Ishikawa (cell line): ENCODE measurements around the gene GCNA.

Experiments
- CEBPB ChIP-seq: IDR thresholded peaks from 2 replicates; pipeline ENCODE4 v1.6.1; 2012
- CREB1 ChIP-seq: IDR thresholded peaks from 2 replicates; pipeline ENCODE4 v1.6.1; 2012; ENCODE audit warnings: low read depth
- EGR1 ChIP-seq: IDR thresholded peaks from 2 replicates; pipeline ENCODE4 v1.6.1; 2012
- EP300 ChIP-seq: IDR thresholded peaks from 2 replicates; pipeline ENCODE4 v1.6.1; 2012; ENCODE audit warnings: borderline replicate concordance
- FOXM1 ChIP-seq: IDR thresholded peaks from 2 replicates; pipeline ENCODE4 v1.6.1; 2012; ENCODE audit warnings: low read depth, borderline replicate concordance
- NFIC ChIP-seq: IDR thresholded peaks from 2 replicates; pipeline ENCODE4 v1.6.1; 2012
- RAD21 ChIP-seq: IDR thresholded peaks from 2 replicates; pipeline ENCODE4 v1.6.1; 2012; ENCODE audit warnings: low read depth
- TAF1 ChIP-seq: IDR thresholded peaks from 2 replicates; pipeline ENCODE4 v1.6.1; 2012; ENCODE audit warnings: low read depth, mild to moderate bottlenecking
- TCF12 ChIP-seq: IDR thresholded peaks from 2 replicates; pipeline ENCODE4 v1.6.1; 2012; ENCODE audit warnings: low read depth
- TEAD4 ChIP-seq: IDR thresholded peaks from 2 replicates; pipeline ENCODE4 v1.6.1; 2012
- YY1 ChIP-seq: IDR thresholded peaks from 2 replicates; pipeline ENCODE4 v1.6.1; 2012; ENCODE audit warnings: low read depth
- ZBTB7A ChIP-seq: IDR thresholded peaks from 2 replicates; pipeline ENCODE4 v1.6.1; 2012; ENCODE audit warnings: low read depth
- TF ChIP-seq, protein P1 (sequence below): IDR thresholded peaks from 2 replicates; pipeline ENCODE4 v1.6.1; 2012; ENCODE audit warnings: low read depth, mild to moderate bottlenecking
- TF ChIP-seq, protein P2 (sequence below): IDR thresholded peaks from 2 replicates; pipeline ENCODE4 v1.6.1; 2012
- TF ChIP-seq, protein P3 (sequence below): IDR thresholded peaks from 2 replicates; pipeline ENCODE4 v1.6.1; 2012

The GCNA gene

DNA sequence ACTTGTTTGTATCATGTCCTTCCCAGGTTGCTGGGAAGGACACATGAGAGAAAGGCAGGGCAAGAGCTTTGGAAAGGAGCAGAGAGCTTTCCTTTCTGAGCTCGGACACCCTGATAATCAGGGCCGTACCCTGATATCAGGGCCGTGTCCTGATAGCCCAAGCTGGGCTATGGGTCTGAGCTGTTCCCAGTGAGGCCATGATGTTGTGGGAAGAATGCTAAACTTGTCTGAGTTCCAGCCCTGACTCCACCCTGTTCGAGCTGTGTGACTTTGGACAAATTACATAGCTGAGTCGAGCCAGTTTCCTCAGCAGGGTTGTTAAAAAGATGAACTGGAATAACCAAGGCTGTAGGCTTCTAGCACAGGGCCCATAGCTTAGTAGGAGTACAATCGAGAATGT, 43.4 kb downstream of the GCNA start:
- no peak for TF ChIP-seq CREB1
- no peak for TF ChIP-seq RAD21
- no peak for TF ChIP-seq EGR1
- no peak for TF ChIP-seq ZBTB7A
- TF ChIP-seq TAF1: no peak

DNA sequence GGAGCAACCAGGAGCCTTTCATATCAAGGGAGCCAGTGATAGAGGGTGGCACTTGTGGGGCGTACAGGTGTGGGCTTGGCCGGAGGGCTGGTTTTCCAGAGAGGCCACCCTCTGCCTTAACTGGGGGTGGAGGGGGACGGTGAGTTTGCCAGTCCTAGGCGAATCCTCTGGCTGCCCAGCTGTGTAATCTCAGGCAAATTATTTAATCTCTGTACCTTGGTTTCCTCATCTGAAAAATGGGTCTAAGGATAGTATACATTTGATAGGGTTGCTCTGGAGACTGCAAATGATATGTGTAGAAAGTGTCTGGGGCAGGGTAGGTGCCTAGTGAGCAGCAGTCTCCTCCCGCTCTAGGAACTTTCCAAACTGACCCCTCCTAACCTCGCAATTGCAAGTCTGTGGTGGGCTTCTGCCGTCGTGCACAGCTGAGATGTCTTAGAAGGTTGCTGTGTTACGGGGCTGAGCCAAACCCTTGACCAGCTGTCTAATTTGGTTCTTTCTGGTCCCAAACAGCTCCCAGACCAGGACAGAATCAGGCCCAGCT, 43.9 kb downstream of the GCNA start:
- TF ChIP-seq CEBPB: no peak
- TF ChIP-seq, protein P1, sequence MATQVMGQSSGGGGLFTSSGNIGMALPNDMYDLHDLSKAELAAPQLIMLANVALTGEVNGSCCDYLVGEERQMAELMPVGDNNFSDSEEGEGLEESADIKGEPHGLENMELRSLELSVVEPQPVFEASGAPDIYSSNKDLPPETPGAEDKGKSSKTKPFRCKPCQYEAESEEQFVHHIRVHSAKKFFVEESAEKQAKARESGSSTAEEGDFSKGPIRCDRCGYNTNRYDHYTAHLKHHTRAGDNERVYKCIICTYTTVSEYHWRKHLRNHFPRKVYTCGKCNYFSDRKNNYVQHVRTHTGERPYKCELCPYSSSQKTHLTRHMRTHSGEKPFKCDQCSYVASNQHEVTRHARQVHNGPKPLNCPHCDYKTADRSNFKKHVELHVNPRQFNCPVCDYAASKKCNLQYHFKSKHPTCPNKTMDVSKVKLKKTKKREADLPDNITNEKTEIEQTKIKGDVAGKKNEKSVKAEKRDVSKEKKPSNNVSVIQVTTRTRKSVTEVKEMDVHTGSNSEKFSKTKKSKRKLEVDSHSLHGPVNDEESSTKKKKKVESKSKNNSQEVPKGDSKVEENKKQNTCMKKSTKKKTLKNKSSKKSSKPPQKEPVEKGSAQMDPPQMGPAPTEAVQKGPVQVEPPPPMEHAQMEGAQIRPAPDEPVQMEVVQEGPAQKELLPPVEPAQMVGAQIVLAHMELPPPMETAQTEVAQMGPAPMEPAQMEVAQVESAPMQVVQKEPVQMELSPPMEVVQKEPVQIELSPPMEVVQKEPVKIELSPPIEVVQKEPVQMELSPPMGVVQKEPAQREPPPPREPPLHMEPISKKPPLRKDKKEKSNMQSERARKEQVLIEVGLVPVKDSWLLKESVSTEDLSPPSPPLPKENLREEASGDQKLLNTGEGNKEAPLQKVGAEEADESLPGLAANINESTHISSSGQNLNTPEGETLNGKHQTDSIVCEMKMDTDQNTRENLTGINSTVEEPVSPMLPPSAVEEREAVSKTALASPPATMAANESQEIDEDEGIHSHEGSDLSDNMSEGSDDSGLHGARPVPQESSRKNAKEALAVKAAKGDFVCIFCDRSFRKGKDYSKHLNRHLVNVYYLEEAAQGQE: no peak
- TF ChIP-seq CREB1: no peak
- TF ChIP-seq TEAD4: no peak
- no peak for TF ChIP-seq NFIC

DNA sequence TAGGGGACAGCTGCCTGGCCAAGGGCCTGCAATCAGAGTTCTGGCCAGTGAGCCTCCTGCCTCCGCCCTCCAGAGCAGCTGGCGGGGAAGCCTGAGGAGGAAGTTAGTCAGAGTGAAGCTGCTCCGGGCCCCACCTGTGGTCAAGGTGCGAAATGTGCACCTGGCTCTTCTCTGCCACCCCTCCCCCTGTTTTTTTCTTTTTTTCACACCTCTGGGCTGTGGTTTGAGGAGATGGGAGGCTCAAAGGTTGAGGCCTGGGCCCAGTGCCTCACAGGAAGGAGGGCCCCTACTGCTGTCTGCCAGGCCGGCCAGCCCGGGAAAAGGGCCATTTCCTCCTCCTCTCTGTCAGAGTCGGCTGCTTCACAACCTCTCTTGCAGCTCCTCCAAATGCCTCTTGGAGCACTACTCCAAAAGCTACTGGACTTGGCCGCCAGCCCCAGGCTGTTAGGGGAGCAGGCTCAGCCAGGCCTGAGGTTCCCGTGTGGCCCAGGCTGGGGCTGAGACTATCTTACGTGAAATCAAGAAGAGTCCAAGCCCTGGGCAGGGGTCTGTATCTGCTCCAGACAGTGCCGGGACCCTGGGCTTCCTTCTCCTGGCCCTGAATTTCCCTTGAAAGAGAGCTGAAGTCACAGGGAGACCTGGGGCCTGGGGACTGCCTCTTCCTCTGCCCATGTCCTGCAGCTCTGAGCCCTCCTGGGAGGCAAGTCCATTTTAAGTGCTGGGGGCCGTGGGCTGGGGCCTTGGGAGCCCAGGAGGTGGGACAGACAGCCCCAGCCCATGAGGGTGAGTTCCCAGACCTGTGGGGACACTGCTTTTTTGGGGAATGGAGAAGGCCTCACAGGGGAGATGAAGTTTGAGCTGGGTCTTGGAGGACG, 44.6 kb downstream of the GCNA start:
- no peak for TF ChIP-seq CREB1
- no peak for TF ChIP-seq FOXM1
- no peak for TF ChIP-seq RAD21
- TF ChIP-seq TCF12: no peak
- TF ChIP-seq, protein P1: no peak
- no peak for TF ChIP-seq ZBTB7A
- TF ChIP-seq NFIC: no peak
- TF ChIP-seq, protein P2, sequence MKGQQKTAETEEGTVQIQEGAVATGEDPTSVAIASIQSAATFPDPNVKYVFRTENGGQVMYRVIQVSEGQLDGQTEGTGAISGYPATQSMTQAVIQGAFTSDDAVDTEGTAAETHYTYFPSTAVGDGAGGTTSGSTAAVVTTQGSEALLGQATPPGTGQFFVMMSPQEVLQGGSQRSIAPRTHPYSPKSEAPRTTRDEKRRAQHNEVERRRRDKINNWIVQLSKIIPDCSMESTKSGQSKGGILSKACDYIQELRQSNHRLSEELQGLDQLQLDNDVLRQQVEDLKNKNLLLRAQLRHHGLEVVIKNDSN: no peak
- TF ChIP-seq, protein P3, sequence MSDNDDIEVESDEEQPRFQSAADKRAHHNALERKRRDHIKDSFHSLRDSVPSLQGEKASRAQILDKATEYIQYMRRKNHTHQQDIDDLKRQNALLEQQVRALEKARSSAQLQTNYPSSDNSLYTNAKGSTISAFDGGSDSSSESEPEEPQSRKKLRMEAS: no peak
- no peak for TF ChIP-seq TAF1
- no peak for TF ChIP-seq CEBPB
- no peak for TF ChIP-seq YY1

DNA sequence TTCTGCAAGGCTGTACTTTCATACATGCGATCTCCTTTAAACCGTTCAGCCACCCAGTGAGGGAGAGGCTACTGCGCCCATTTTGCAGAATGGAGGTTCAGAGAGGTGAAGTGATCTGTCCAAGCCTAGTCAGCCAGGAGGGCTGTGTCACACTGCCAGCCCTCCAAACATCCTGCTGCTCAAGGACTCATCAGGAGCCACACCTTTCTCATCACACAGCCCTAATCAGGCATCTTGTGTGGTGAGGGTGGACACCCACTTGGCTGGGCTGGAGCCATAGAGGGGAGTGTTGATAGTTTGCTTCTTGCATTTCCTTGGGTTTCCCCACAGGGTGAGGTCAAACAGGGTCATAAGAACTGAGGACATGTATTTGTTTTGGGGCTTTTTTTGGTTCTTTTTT, 45.5 kb downstream of the GCNA start:
- TF ChIP-seq NFIC: no peak
- TF ChIP-seq, protein P1: no peak
- no peak for TF ChIP-seq YY1
- TF ChIP-seq RAD21: no peak
- TF ChIP-seq, protein P3: no peak
- TF ChIP-seq TEAD4: no peak
- TF ChIP-seq, protein P2: no peak
- no peak for TF ChIP-seq TAF1
- TF ChIP-seq ZBTB7A: no peak
- TF ChIP-seq FOXM1: no peak
- no peak for TF ChIP-seq EGR1
- TF ChIP-seq CEBPB: no peak
- no peak for TF ChIP-seq EP300
- TF ChIP-seq CREB1: no peak
